COLO668 (cell line): ENCODE measurements around the gene CNPY2.
"Not testable (repeated sequence)": the region's sequence is repeated elsewhere in the genome, so short reads cannot be mapped to it uniquely, and the experiment has no call there.

Source experiments
- DNase-seq: peaks from one replicate; lab custom pipeline; 2025; ENCODE audit not compliant: unreplicated experiment; lab: John Stamatoyannopoulos, UW

Gene CNPY2

DNA sequence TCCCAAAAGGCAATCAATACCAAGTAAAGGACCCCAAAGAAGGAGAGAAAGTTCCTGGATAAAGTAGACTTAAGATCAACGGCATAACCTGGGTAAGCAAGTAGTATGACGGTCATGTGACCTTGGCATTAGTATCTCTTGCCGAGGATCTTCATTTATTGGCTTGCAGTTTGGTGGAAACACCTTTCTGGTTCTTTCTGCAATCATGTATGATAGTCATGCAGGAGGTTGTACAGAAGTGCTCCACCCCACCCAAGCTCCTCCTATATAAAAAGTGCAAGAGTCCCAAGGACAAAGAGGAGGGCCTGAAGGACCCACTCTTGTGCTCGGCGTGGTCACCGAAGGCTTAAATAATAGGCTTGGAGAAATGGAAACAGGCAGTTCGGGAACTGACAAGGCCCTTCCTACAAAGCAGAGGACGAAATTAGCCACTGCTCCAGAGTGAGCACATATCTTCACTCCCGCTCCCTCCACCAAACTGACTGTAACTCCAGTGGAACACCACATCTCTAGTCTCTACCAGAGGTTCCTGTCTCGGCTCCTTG lies 16.4 kb downstream of the CNPY2 start:
- DNase-seq: peak; percentile 17

DNA sequence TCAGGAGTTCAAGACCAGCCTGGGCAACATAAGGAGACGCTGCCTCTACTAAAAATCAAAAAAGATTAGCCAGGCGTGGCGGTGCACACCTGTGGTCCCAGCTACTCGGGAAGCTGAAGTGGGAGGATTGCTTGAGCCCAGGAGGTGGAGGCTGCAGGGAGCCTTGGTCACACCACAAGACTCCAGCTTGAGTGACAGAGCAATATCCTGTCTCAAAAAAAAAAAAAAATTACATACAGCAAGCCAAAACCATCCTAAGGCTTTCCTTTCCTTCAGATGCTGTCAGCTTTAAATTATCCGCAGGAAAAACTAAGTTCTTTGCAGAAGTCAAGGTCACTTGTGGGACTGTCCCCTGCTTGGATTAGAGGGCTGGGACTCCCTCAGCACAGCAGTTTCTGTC lies 17.0 kb downstream of the CNPY2 start:
- DNase-seq: no peak

DNA sequence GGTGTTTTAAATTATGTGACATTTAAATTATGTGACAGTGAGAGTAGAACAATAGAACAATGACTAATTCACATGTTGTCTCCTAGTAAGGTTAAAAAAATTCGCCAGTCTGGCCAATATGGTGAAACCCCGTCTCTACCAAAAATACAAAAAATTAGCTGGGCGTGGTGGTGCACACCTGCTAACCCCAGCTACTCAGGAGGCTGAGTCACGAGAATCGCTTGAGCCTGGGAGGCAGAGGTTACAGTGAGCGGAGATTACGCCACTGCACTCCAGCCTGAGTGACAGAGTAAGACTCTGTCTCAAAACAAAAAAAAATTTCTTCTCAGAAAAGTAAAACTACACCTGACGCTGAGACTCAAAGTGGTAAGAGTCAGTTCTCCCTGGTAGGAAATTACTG lies 18.4 kb downstream of the CNPY2 start:
- no peak for DNase-seq

DNA sequence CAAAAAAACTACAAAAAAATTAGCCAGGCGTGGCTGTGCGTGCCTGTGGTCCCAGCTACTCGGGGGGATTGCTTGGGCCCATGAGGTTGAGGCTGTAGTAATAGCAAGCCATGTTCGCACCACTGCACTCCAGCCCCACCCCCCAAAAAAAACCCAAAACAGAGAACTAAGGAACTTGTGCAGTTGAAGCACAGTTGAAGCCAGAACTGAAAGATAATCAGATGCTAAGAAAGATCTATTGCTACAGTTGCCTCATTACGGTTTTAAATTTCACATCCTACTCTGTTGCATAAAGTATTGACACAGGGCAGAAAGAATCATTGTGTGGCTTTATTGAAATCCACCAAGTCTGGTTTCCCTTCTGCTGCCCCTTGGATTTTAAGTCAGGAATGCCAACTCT lies 19.5 kb downstream of the CNPY2 start:
- DNase-seq: no peak

DNA sequence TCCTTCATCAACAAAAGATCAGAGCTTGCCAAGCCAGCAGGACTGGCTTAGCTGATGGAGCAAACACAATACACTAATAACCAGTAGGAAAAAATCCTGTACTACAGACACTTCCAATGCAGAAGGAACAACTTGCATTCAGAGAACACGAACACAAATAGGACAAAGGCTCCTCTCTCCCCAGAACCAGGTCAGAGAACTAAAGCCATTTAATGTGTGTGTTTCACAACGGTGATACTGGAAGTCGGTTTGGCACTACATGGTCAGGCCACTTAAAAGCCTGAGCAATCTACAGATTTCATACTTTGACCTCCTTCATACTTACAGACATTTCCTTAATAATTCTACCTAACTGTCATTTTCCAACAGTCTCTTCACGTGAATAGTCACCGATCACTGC lies 22.0 kb downstream of the CNPY2 start:
- no peak for DNase-seq

DNA sequence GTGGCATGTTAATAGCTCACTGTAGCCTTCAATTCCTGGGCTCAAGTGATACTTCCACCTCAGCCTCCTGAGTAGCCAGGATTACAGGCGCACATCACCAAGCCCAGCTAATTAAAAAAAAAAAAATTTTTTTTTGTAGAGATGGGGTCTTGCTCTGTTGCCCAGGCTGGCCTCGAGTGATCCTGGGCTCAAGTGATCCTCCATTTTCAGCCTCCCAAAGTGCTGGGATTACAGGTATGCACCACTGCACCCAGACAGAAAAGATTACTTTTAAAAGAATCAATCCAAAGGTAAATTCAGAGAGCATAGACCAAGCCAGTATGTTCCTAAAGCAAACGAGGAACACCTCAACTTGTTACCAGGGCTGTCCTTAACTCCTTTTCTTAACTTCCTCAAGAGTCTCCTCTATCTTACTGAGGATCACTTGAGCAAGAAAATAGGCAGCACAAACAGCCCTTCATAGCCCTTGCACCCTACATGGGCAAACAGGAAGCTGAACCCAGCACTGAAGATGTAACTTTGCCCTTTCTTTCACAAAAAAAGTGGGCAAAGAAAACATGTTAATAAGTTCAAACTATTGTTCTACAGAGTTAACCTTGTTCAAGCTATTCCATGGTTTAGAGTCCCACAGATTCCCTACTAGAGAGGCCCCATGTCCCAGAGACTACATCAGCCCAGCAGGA lies 26.9 kb downstream of the CNPY2 start:
- no peak for DNase-seq

DNA sequence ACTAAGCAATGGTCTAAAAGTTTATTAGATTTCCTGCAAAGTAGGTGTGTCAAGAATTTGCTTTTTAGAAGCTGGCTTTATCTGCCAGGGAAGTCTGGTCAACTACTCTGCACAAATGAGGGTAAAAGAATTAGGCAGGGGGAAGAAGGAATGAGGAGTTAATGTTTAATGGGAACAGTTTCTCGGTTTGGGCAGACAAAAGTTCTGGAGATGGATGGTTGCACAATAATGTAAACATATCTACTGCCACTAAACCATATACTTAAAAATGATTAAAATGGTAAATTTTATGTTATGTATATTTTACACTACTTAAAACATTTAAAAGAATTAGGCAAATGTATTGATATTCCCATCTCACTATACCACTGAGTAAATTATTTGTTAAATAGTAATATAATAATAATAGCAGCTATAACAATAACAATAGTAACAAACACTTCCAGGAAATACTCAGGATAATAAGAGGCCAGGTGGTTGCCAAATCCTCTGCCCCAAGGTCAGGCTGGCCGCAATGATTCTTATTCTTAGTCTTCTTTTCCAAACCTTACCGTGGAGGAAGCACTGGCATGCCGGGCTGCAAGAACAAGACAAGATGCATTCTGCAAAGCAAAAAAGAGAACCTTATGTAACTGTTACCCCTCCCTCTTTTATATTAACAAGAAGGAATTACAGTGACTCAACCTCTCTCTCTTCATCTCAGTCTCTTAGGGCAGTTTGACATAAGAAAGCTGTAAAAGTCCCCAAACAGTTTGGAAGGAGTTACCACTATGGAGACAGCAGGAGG lies 29.6 kb downstream of the CNPY2 start:
- no peak for DNase-seq

DNA sequence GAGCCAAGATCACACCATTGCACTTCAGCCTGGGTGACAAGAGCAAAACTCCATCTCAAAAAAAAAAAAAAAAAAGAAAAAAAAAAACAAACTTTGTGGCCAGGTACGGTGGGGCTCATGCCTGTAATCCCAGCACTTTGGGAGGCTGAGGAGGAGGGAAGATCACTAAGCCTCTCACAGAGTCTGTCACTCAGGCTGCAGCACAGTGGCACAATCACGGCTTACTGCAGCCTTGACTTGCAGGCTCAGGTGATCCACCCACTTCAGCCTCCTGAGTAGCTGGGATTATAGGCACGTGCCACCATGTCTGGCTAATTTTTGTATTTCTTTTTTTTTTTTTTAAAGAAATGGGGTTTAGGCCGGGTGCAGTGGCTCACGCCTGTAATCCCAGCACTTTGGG lies 31.5 kb downstream of the CNPY2 start:
- not testable (repeated sequence) for DNase-seq

DNA sequence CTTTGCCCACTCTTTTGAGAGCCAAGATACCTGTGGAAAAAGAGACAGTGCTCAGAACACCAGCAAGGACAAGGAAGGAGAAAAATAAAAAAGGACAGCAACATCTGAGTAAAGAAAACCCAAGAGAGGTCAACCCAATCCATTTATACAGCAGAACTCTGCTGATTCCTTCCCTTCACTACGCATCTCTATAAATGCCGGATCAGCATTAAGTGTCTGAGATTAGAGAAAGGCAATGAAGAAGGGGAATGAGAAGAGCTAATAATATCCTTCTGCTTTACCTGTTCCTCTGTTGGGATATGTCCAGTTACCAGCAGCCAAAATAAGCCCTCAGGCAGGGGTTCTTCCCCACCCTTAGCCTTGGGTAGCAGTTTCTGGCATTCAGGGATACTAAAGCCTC lies 33.2 kb downstream of the CNPY2 start:
- no peak for DNase-seq

DNA sequence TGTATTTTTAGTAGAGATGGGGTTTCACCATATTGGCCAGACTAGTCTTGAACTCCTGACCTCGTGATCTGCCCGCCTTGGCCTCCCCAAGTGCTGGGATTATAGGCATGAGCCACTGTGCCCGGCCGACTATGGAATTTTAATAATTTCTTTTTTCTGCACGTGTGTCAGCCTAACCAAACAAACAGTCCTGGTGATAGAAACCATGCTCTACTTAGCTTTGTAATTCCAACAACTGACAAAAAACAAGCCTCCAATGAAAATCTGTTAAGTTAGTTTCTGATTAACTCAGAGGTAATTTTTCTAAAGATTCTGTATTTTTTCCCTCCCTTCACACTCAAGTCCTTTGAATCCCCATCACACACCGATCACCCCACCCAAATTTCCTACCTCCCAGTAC lies 33.8 kb downstream of the CNPY2 start:
- DNase-seq: no peak

DNA sequence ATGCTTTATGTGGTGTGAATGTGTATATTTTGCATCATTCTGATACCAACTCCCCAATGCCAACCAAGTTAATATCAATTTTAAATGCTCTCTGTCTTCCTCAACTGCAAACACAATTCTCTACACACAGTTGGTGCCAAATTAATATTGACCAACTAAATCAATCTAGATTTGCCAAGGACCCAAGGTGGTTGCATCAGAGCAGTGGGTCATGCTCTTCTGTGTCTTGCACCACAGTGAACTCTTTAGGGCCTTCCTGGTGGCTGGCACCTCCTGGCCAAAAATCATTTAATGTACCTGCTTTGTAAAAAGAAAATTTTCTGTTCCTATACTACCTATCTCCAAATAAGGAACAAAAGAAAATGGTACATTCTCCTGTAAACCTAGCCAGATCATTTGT lies 34.9 kb downstream of the CNPY2 start:
- DNase-seq: no peak

DNA sequence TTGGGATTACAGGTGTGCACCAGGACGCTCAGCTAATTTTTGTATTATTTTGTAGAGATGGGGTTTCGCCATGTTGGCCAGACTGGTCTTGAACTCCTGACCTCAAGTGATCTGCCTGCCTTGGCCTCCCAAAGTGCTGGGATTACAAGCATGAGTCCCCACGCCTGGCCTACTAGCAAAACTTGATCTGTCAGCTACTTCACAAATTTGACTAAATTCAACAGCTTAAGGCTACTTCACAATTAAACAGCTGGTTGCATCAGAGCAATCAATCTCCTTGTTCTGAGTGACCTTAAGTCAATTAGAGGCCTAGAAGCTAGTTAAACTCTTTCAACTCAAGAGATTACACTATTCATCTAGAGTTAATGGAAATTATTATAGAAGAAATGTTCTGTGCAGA lies 36.9 kb downstream of the CNPY2 start:
- DNase-seq: no peak

DNA sequence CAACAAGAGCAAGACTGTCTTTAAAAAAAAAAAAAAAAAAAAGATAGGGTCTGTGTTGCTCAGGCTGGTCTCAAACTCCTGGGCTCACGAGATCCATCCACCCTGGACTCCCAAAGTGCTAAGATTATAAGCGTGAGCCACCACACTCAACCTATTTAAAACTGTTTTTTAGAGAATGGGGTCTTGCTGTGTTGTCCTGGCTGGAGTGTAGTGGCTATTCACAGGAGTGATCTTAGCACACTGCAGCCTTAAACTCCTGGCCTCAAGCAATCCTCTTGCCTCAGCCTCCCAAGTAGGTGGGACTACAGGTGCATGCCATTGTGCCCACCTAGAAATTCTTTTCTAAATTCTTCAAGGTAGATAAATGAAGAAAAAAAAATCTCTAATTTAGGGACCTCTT lies 41.5 kb downstream of the CNPY2 start:
- no peak for DNase-seq

DNA sequence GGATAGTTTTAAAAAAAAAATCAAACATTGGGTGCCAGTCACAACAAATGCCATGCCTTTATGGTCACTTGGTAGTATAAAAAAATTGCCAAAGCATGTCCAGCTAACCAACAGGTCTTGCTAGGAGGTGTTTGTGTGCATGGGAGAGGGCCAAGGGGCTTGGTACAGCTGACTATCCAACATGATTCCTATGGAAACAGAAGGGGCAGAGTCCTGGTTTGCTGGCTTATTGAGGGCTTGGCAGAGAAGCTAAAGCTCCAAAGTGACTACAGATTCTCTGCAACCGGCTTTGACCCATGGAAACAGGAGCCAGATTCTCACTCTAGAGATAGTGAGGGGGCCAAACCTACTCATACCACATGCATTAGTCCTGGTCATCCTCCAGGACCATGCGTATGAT lies 43.3 kb downstream of the CNPY2 start:
- not testable (repeated sequence) for DNase-seq

DNA sequence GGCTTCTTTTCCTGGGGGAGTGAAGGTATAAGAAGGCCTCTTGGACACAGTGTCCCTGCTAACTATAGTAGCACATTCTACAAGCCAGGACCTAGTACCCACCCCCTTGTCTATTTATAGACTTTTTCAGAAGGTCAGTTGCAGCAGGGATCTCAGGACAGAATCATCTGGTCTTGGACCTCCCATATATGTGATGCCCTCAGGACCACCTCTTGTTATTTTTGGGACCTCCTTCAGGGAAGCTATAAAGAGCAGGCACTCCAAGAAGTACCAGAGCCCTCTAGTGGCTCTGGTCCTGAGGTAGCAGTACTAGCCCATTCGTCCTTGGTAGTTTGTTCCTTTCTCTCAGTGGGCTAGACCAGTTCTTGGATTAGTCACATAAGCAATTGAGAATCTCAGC lies 44.8 kb downstream of the CNPY2 start:
- no peak for DNase-seq

DNA sequence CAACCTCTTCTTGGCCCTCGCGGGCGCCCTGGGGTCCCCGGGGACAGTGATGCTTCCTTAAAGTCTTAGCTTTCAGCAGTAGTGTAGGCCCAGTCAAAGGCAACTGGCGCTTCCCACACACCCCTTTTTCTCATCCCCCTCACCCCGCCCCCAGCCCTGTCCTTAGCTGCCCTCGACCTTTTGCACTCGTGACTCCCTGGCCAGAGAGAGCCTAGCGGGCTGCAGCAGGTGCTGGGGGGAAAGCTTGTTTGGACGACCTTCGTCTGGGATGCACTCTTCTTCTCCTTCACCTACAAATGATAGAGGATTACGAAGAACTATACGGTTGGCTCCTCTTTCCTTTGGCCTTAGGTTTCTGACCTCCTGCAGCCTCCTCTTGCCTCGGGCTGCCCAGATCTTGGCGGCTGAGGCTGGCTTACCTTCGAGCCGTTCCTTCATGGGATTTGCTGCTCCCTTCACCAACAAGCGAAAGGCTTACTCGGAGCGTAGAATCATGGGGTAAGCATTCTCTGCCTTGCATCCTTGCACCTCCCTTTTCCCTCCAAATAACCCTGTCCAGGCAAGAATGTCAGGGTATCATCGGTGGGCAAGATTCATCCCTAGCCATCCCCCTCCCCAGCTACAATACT lies 48.2 kb downstream of the CNPY2 start:
- no peak for DNase-seq

DNA sequence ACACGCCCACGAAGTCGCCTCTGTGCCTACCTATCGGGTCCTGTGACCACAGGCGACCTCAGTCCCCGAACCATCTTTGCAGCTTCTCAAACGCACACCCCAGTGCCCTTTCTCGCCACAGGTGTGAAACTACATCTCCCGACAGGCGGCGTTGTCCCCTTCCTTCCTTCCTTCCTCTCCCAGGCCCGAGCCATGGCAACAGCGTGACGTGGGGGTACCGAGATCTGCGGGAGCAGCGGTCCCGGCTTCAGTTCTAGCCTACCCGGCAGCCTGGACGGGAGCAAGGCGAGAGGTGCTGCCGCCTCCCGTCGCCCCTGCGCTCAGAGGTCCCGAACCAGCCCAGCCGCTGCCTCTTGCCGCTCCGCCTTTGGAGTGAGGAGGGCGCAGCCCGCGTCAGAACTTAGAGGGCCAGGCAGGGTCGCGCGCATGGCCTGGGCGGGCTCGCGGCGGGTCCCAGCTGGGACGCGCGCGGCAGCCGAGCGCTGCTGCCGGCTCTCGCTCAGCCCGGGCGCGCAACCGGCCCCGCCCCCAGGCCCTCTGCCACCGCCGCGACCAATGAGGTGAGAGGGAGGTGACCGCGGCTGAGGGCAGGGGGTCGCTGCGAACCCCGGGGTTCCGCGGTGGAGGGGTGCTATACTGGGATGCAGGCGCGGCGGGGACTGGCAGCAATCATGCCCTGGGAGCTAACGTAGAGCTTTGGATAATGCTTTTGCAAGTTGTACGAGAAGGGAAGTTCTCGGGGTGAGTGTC lies 48.9 kb downstream of the CNPY2 start, which contains the start of gene COQ10A:
COQ10A (plus strand) TSS at position 250 of the 750 bp plus-strand sequence; CDS start at position 427, 177 bp downstream.
- peak; percentile 82 for DNase-seq

DNA sequence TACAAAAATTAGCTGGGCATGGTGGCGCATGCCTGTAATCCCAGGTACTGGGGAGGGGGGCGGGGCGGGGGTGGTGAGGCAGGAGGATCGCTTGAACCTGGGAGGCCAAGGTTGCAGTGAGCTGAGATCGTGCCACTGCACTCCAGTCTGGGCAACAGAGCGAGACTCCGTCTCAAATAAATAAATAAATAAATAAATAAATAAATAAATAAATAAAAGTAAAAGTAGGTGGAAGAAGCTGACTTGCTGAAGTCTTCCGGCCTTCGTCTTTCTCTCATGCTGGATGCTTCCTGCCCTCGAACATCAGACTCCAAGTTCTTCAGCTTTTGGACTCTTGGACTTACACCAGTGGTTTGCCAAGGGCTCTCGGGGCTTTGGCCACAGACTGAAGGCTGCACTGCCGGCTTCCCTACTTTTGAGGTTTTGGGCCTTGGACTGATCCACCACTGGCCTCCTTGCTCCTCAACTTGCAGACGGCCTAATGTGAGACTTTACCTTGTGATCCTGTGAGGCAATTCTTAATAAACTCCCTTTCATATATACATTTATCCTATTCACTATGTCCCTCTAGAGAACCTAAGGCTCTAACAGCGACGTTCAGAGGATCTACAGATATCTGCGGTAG lies 49.6 kb downstream of the CNPY2 start:
- not testable (repeated sequence) for DNase-seq

DNA sequence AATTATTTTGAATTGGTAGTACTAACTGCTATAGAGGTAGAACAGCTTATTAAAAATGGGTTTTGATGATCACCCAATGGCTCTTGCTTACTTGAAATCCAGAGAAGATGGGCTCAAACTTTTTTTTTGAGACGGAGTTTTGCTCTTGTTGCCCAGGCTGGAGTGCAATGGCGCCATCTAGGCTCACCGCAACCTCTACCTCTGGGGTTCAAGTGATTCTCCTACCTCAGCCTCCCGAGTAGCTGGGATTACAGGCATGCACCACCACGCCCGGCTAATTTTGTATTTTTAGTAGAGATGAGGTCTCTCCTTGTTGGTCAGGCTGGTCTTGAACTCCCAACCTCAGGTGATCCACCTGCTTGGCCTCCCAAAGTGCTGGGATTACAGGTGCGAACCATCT lies 52.8 kb downstream of the CNPY2 start:
- not testable (repeated sequence) for DNase-seq

DNA sequence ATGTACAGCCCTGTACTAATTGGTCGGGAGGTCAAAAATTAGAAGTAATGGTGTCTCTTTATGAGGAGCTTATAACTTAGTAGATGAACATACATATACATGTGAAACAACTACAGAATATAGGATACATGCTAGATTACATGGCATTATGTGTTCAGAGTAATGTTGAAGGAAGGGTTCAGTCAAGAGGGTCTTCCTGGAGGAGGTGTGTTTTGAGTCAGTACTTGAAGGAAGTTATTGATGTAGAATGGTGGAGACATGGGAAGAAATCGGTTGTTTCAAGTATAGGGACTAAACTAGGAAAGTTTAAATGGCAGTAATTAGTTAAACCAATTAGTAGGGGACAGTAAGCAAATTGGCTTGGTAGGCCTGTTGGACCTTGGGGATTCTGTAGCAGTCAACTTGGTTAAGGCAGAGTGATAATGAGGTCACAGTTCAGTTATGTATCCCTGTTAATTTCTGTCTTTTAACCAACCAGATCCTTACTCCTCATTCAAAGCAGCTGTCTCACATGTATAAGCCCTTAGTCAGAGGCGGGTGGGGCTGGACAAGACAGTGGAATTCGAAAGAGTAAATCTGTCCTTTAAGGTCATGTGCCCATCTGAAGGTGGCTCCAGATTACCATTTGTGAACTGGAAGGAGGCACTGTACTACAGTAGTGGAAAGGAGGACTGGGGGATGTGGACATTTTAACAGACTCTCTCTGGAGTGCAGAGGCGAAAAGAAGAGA lies 54.1 kb downstream of the CNPY2 start:
- no peak for DNase-seq
